ENCODE results near the gene FNBP1L. TPM values are rescaled to one million over a fixed set of nuclear protein-coding genes. Genes with fewer than 3 reads are reported as not detected.
"Not testable (repeated sequence)": the region's sequence is repeated elsewhere in the genome, so short reads cannot be mapped to it uniquely, and the experiment has no call there.

The FNBP1L gene
- total RNA-seq, 1 donor from 2014 or later, result 107 TPM

DNA sequence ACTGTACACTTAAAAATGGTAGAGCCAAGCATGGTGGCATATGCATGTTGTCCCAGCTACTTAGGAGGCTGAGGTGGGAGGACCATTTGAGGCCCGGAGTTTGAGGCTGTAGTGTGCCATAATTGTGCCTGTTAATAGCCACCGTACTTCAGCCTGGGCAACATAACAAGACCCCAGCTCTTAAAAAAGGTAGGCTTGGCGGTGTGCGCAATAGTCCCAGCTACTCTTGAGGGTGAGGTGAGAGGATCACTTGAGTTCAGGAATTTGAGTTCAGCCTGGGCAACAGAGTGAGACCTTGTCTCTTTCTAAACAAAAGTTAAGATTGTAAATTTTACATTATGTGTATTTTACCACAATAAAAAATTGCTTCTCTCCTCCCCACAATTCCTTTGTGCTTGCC lies 19.7 kb downstream of the FNBP1L start:
- Mint-ChIP-seq H3K4me3 (ENCODE audit: unreplicated experiment) (no peak overlapping the region), H3K4me1 (ENCODE audit: unreplicated experiment) (peaks cover 2% of the 10 kb centered on the region), H3K36me3 (ENCODE audit: low read depth, unreplicated experiment) (peaks cover 11% of the 10 kb centered on the region), H3K9me3 (ENCODE audit: unreplicated experiment) (no peaks in the 10 kb centered on the region), H3K27ac (ENCODE audit: unreplicated experiment) (no peak overlapping the region), H3K27me3 (ENCODE audit: unreplicated experiment) (peaks cover 1% of the 10 kb centered on the region)
- TF ChIP-seq, protein P1, sequence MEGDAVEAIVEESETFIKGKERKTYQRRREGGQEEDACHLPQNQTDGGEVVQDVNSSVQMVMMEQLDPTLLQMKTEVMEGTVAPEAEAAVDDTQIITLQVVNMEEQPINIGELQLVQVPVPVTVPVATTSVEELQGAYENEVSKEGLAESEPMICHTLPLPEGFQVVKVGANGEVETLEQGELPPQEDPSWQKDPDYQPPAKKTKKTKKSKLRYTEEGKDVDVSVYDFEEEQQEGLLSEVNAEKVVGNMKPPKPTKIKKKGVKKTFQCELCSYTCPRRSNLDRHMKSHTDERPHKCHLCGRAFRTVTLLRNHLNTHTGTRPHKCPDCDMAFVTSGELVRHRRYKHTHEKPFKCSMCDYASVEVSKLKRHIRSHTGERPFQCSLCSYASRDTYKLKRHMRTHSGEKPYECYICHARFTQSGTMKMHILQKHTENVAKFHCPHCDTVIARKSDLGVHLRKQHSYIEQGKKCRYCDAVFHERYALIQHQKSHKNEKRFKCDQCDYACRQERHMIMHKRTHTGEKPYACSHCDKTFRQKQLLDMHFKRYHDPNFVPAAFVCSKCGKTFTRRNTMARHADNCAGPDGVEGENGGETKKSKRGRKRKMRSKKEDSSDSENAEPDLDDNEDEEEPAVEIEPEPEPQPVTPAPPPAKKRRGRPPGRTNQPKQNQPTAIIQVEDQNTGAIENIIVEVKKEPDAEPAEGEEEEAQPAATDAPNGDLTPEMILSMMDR (IDR thresholded peaks at IDR 0.05; ENCODE audit: unreplicated experiment), result no peak
- no peak for DNase-seq (ENCODE audit: low spot score)

DNA sequence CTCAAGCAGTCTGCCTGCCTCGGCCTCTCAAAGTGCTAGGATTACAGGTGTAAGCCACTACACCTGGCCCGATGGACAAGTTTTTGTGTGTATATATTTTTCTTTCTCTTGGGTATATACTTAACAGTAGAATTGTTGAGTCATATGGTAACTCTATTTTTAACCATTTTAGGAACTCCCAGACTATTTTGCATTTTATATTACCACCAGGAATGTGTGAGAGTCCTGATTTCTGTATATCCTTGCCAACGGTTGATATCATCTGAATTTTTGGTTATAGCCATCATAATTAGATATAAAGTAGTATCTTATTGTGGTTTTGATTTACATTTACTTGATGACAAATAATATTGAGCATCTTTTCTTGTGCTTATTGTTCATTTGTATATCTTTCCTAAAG lies 20.7 kb downstream of the FNBP1L start:
- Mint-ChIP-seq H3K36me3 (ENCODE audit: low read depth, unreplicated experiment) (peaks cover 11% of the 10 kb centered on the region), H3K4me1 (ENCODE audit: unreplicated experiment) (peaks cover 4% of the 10 kb centered on the region), H3K9me3 (ENCODE audit: unreplicated experiment) (no peaks in the 10 kb centered on the region), H3K4me3 (ENCODE audit: unreplicated experiment) (no peak overlapping the region), H3K27me3 (ENCODE audit: unreplicated experiment) (peaks cover 1% of the 10 kb centered on the region), H3K27ac (ENCODE audit: unreplicated experiment) (no peak overlapping the region)
- no peak for DNase-seq (ENCODE audit: low spot score)
- TF ChIP-seq, protein P1 (IDR thresholded peaks at IDR 0.05; ENCODE audit: unreplicated experiment), result no peak

DNA sequence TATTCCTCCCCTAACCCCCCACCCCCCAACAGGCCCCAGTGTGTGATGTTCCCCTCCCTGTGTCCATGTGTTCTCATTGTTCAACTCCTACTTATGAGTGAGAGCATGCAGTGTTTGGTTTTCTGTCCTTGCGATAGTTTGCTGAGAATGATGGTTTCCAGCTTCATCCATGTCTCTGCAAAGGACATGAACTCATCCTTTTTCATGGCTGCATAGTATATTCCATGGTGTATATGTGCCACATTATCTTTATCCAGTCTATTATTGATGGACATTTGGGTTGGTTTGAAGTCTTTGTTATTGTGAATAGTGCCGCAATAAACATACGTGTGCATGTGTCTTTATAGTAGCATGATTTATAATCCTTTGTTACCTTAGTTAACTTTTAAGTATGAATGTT lies 21.3 kb downstream of the FNBP1L start:
- H3K27ac Mint-ChIP-seq (ENCODE audit: unreplicated experiment); DNase-seq (ENCODE audit: low spot score); H3K4me3 Mint-ChIP-seq (ENCODE audit: unreplicated experiment); H3K4me1 Mint-ChIP-seq (ENCODE audit: unreplicated experiment); H3K9me3 Mint-ChIP-seq (ENCODE audit: unreplicated experiment); H3K27me3 Mint-ChIP-seq (ENCODE audit: unreplicated experiment): not testable (repeated sequence)
- peaks cover 11% of the 10 kb centered on the region for H3K36me3 Mint-ChIP-seq (ENCODE audit: low read depth, unreplicated experiment)

DNA sequence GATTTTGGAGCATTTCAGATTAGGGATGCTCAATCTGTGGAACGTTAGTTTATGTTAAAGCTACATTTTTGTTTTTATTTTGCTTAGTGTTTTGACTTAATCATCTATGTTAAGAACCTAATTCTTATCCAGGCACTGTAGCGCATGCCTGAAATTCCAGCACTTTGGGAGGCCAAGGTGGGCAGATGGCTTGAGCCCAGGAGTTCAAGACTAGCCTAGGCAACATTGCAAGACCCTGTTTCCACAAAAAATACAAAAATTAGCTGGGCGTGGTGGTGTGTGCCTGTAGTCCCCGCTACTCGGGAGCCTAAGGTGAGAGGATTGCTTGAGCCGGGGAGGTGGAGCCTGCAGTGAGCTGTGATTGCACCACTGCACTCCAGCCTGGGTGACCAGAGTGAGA lies 23.4 kb downstream of the FNBP1L start:
- H3K36me3 Mint-ChIP-seq (ENCODE audit: low read depth, unreplicated experiment), result peaks cover 4% of the 10 kb centered on the region
- DNase-seq (ENCODE audit: low spot score), result no peak
- H3K4me3 Mint-ChIP-seq (ENCODE audit: unreplicated experiment), result no peak overlapping the region
- H3K27ac Mint-ChIP-seq (ENCODE audit: unreplicated experiment), result no peak overlapping the region
- no peaks in the 10 kb centered on the region for H3K9me3 Mint-ChIP-seq (ENCODE audit: unreplicated experiment)
- peaks cover 1% of the 10 kb centered on the region for H3K27me3 Mint-ChIP-seq (ENCODE audit: unreplicated experiment)
- peaks cover 9% of the 10 kb centered on the region for H3K4me1 Mint-ChIP-seq (ENCODE audit: unreplicated experiment)
- TF ChIP-seq, protein P1 (IDR thresholded peaks at IDR 0.05; ENCODE audit: unreplicated experiment), result no peak

DNA sequence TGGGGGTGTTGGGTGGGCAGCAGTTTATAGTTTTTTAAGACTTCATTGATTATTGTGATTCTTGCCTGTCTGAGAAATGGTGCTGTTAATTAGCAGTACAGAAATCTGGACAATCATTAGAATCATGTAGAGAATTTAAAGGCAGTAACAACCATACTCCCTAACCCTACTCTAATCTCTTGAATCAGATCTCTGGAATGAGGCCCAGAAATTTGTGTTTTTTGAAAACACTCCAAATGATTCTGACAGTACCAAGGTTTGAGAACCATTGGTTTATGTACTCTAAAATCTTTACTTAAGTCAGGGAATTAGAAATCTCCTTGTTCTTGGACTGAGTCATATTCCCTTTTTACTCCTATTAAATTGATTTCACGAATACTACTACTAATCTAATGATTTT lies 24.0 kb downstream of the FNBP1L start:
- Mint-ChIP-seq H3K4me3 (ENCODE audit: unreplicated experiment) (no peak overlapping the region), H3K27me3 (ENCODE audit: unreplicated experiment) (peaks cover 3% of the 10 kb centered on the region), H3K27ac (ENCODE audit: unreplicated experiment) (no peak overlapping the region), H3K4me1 (ENCODE audit: unreplicated experiment) (peaks cover 9% of the 10 kb centered on the region), H3K9me3 (ENCODE audit: unreplicated experiment) (no peaks in the 10 kb centered on the region), H3K36me3 (ENCODE audit: low read depth, unreplicated experiment) (peaks cover 11% of the 10 kb centered on the region)
- no peak for DNase-seq (ENCODE audit: low spot score)
- TF ChIP-seq, protein P1 (IDR thresholded peaks at IDR 0.05; ENCODE audit: unreplicated experiment), result no peak

DNA sequence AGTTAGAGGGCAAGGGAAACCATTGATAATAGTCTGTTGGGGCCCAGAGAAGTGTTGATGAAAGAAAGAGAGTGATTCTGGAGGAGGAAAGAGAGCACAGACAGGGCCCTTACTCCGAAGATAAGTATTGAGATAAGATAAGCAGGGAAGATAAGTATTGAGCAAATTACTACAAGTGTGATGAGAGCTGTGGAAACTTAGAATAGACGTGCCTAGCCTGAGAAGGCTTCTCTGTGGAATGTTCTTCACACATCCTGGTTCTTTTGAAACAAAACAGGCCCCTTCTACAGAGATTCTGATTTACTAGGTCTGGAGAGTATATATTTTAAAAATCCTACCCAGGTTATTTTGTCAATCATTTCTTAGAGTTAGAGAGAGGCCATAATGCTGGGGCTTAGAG lies 26.4 kb downstream of the FNBP1L start:
- DNase-seq (ENCODE audit: low spot score), result no peak
- Mint-ChIP-seq H3K4me1 (ENCODE audit: unreplicated experiment) (peaks cover 16% of the 10 kb centered on the region), H3K36me3 (ENCODE audit: low read depth, unreplicated experiment) (peaks cover 22% of the 10 kb centered on the region), H3K9me3 (ENCODE audit: unreplicated experiment) (peaks cover 8% of the 10 kb centered on the region), H3K4me3 (ENCODE audit: unreplicated experiment) (no peak overlapping the region), H3K27me3 (ENCODE audit: unreplicated experiment) (peaks cover 2% of the 10 kb centered on the region), H3K27ac (ENCODE audit: unreplicated experiment) (no peak overlapping the region)
- TF ChIP-seq, protein P1 (IDR thresholded peaks at IDR 0.05; ENCODE audit: unreplicated experiment), result no peak

All from endothelial cell (in vitro differentiated cells).